ENCODE data around the gene YKT6.
"Not testable (repeated sequence)": the region's sequence is repeated elsewhere in the genome, so short reads cannot be mapped to it uniquely, and the experiment has no call there.

YKT6 gene

GRCh38 chr7:44194069-44194468, 6.7 kb upstream of the YKT6 start:
- DNase-seq = no peak

GRCh38 chr7:44194562-44195145, 6.1 kb upstream of the YKT6 start:
- DNase-seq = no peak

- no peak for DNase-seq
These were observed 4.9 kb upstream of the YKT6 start for GRCh38 chr7:44195889-44196288.

- DNase-seq = no peak
These were observed 4.3 kb upstream of the YKT6 start for GRCh38 chr7:44196450-44196872.

- DNase-seq = no peak
These were observed 3.3 kb upstream of the YKT6 start for GRCh38 chr7:44197474-44197873.

GRCh38 chr7:44200163-44200562, 615 bp upstream of the YKT6 start:
- DNase-seq = not testable (repeated sequence)

GRCh38 chr7:44201813-44202212, 1.0 kb downstream of the YKT6 start:
- DNase-seq = no peak

GRCh38 chr7:44206008-44206407, 5.2 kb downstream of the YKT6 start:
- DNase-seq = no peak

GRCh38 chr7:44208085-44208484, 7.3 kb downstream of the YKT6 start:
- no peak for DNase-seq

GRCh38 chr7:44210107-44210506, 9.3 kb downstream of the YKT6 start:
- DNase-seq = no peak

- no peak for DNase-seq
These were observed 10.4 kb downstream of the YKT6 start for GRCh38 chr7:44211126-44211675.

- DNase-seq = no peak
These were observed 11.2 kb downstream of the YKT6 start for GRCh38 chr7:44212018-44212417.

GRCh38 chr7:44212581-44213184, 11.9 kb downstream of the YKT6 start:
- DNase-seq = no peak

- no peak for DNase-seq
These were observed 12.6 kb downstream of the YKT6 start for GRCh38 chr7:44213206-44213876.

- no peak for DNase-seq
These were observed 13.2 kb downstream of the YKT6 start for GRCh38 chr7:44213877-44214388.

- no peak for DNase-seq
These were observed 14.8 kb downstream of the YKT6 start for GRCh38 chr7:44215531-44215930.

GRCh38 chr7:44216019-44216418, 15.2 kb downstream of the YKT6 start:
- no peak for DNase-seq

- no peak for DNase-seq
These were observed 15.9 kb downstream of the YKT6 start for GRCh38 chr7:44216521-44217222.

- DNase-seq = no peak
These were observed 16.5 kb downstream of the YKT6 start for GRCh38 chr7:44217223-44217714.

GRCh38 chr7:44217852-44218402, 17.1 kb downstream of the YKT6 start:
- no peak for DNase-seq

- DNase-seq = no peak
These were observed 17.8 kb downstream of the YKT6 start for GRCh38 chr7:44218418-44219201.
